IMR-90 (cell line): Measurements from ENCODE around the gene STAT6. TPM values are rescaled to one million over a fixed set of nuclear protein-coding genes. Genes with fewer than 3 reads are reported as not detected.
A peak's percentile ranks its signal among the peaks of the same experiment; 100 is the strongest.

Source experiments
- ATAC-seq: fragments of 200-7000 bp; cut with Tn5 transposase; 2 replicates; pipeline ENCODE4 v1.9.1; 2020; ENCODE audit warnings: low read depth, mild to moderate bottlenecking, moderate library complexity
- BruUV-seq: library from RNA; stranded (reverse); fragments of 400-500 nt; replicated peaks from 2 replicates; lab custom pipeline; 2021; lab: Mats Ljungman, UMichigan
- CTCF ChIA-PET: fragments of 300-600 bp; formaldehyde crosslinking; extraction: SDS; loops from one replicate; lab custom pipeline; 2021; ENCODE audit warnings: antibody characterized with exemption; lab: Yijun Ruan, JAX
- POLR2A ChIA-PET: fragments of 300-600 bp; sonication (Branson Sonifier 250); formaldehyde crosslinking; loops from one replicate; lab custom pipeline; 2022; ENCODE audit warnings: antibody characterized with exemption; ENCODE audit not compliant: unreplicated experiment; lab: Charles Lee
- DNase-seq: peaks from one replicate; pipeline ENCODE4 v3.0.0; 2013
- H2AFZ ChIP-seq: replicated peaks from 2 replicates; pipeline ENCODE3; 2013; ENCODE audit warnings: low read length, mild to moderate bottlenecking; ENCODE audit not compliant: poor library complexity
- H2AK5ac ChIP-seq: 2 replicates; pipeline ENCODE4 v1.6.1; 2013; ENCODE audit warnings: low read depth, low read length, inconsistent platforms
- H2AK9ac ChIP-seq: replicated peaks from 2 replicates; pipeline ENCODE3; 2013; ENCODE audit warnings: mild to moderate bottlenecking, low read depth, low read length, moderate library complexity; ENCODE audit not compliant: poor library complexity
- H2BK120ac ChIP-seq: 2 replicates; pipeline ENCODE4 v1.6.1; 2013; ENCODE audit warnings: low read depth, low read length, inconsistent platforms
- H2BK15ac ChIP-seq: 3 replicates; pipeline ENCODE4 v1.6.1; 2013; ENCODE audit warnings: low read depth, low read length, inconsistent platforms
- H2BK20ac ChIP-seq: 2 replicates; pipeline ENCODE4 v1.6.1; 2013; ENCODE audit warnings: low read depth, mild to moderate bottlenecking, inconsistent platforms, low read length, moderate library complexity
- H2BK5ac ChIP-seq: 2 replicates; pipeline ENCODE4 v1.6.1; 2013; ENCODE audit warnings: mild to moderate bottlenecking, low read depth, low read length, inconsistent platforms; ENCODE audit not compliant: poor library complexity, severe bottlenecking
- H3K14ac ChIP-seq: replicated peaks from 2 replicates; pipeline ENCODE4 v1.6.1; 2013; ENCODE audit warnings: low read depth, low read length, inconsistent platforms
- H3K18ac ChIP-seq: 2 replicates; pipeline ENCODE4 v1.6.1; 2013; ENCODE audit warnings: low read depth, low read length, control low read depth
- H3K23ac ChIP-seq: 2 replicates; pipeline ENCODE4 v1.6.1; 2013; ENCODE audit warnings: low read depth, low read length, inconsistent platforms
- H3K27ac ChIP-seq: 2 replicates; pipeline ENCODE4 v1.5.1; 2013; ENCODE audit warnings: mild to moderate bottlenecking, control low read depth, low read length; ENCODE audit not compliant: insufficient read depth
- H3K27me3 ChIP-seq: 2 replicates; pipeline ENCODE4 v1.6.1; 2013; ENCODE audit warnings: low read length; ENCODE audit not compliant: control insufficient read depth, insufficient read depth
- H3K36me3 ChIP-seq: 2 replicates; pipeline ENCODE4 v1.6.1; 2013; ENCODE audit warnings: low read length, mixed read lengths; ENCODE audit not compliant: control insufficient read depth, insufficient read depth
- H3K4ac ChIP-seq: 2 replicates; pipeline ENCODE4 v1.6.1; 2013; ENCODE audit warnings: low read depth, low read length, inconsistent platforms
- H3K4me1 ChIP-seq: 2 replicates; pipeline ENCODE4 v1.6.1; 2013; ENCODE audit warnings: low read length, mixed read lengths; ENCODE audit not compliant: control insufficient read depth, insufficient read depth
- H3K4me2 ChIP-seq: 2 replicates; pipeline ENCODE4 v1.6.1; 2013; ENCODE audit warnings: low read depth, mild to moderate bottlenecking, control low read depth, low read length, moderate library complexity
- H3K4me3 ChIP-seq: 2 replicates; pipeline ENCODE4 v1.5.1; 2013; ENCODE audit warnings: low read depth, mild to moderate bottlenecking, control low read depth, low read length, moderate library complexity; ENCODE audit not compliant: insufficient read depth
- H3K56ac ChIP-seq: 2 replicates; pipeline ENCODE4 v1.6.1; 2013; ENCODE audit warnings: low read length, inconsistent platforms; ENCODE audit not compliant: insufficient read depth; ENCODE audit errors: extremely low read depth
- H3K79me1 ChIP-seq, 2 experiments: 2 replicates each; pipeline ENCODE4 v1.6.1; 2013; ENCODE audit warnings: low read length in 2 of 2, inconsistent platforms in 1 of 2, low read depth in 1 of 2
- H3K9ac ChIP-seq: 2 replicates; pipeline ENCODE4 v1.6.1; 2013; ENCODE audit warnings: low read depth, low read length, control low read depth
- H3K9me1 ChIP-seq: 2 replicates; pipeline ENCODE4 v1.6.1; 2013; ENCODE audit warnings: low read length, inconsistent platforms; ENCODE audit not compliant: insufficient read depth
- H3K9me3 ChIP-seq: 2 replicates; pipeline ENCODE4 v1.6.1; 2013; ENCODE audit warnings: low read length; ENCODE audit not compliant: control insufficient read depth, insufficient read depth
- H4K20me1 ChIP-seq: 2 replicates; pipeline ENCODE4 v1.6.1; 2013; ENCODE audit warnings: low read length, inconsistent platforms; ENCODE audit not compliant: insufficient read depth
- H4K5ac ChIP-seq: 2 replicates; pipeline ENCODE4 v1.6.1; 2013; ENCODE audit warnings: mild to moderate bottlenecking, low read depth, low read length, control low read depth
- H4K8ac ChIP-seq, 2 experiments: 2 replicates each; pipeline ENCODE4 v1.6.1; 2013; ENCODE audit warnings: low read depth in 2 of 2, low read length in 2 of 2, control low read depth in 1 of 2, inconsistent platforms in 1 of 2
- H4K91ac ChIP-seq: 2 replicates; pipeline ENCODE4 v1.6.1; 2013; ENCODE audit warnings: low read depth, low read length, inconsistent platforms; ENCODE audit not compliant: insufficient read depth
- MAFK ChIP-seq: IDR thresholded peaks from 2 replicates; pipeline ENCODE4 v1.6.1; 2012; ENCODE audit warnings: low read depth, low read length, improper control_type of control experiment
- NFE2L2 ChIP-seq: fragments of 150-350 bp; IDR thresholded peaks from 2 replicates; pipeline ENCODE4 v1.6.1; 2016; ENCODE audit warnings: low read depth, mild to moderate bottlenecking, low read length
- WGBS, 2 experiments: methylation state at CpG; one replicate each; pipeline versions ENCODE4 v1.1.5 to v1.1.7; 2013; ENCODE audit warnings: missing lambda C conversion rate in 2 of 2; ENCODE audit not compliant: insufficient read length in 1 of 2; ENCODE audit errors: extremely low coverage in 2 of 2; 5-methylcytosine and 5-hydroxymethylcytosine counted together
- dilution Hi-C: fragments of 300-500 bp; cut with HindIII; formaldehyde crosslinking; loops from one replicate; pipeline ENCODE4 v1.14.3; 2018; ENCODE audit warnings: low sequenced_read_pairs; ENCODE audit not compliant: unreplicated experiment
- in situ Hi-C: fragments of 300-500 bp; cut with MboI; formaldehyde crosslinking; loops from 3 replicates; pipeline ENCODE4 v1.14.3; 2019; ENCODE audit warnings: low sequenced_read_pairs, inconsistent platforms, mixed read lengths
- intact Hi-C: fragments of 100-400 bp; cut with micrococcal nuclease; formaldehyde crosslinking; loops from 2 replicates; pipeline ENCODE4 v1.10.0; 2022
- polyA plus RNA-seq, 3 experiments: library from polyadenylated mRNA; depleted of rRNA; stranded (reverse); fragments of >200 nt; gene quantifications; 2 replicates each; pipeline ENCODE4 v1.2.3, GENCODE V29; 2012; ENCODE audit warnings: low replicate concordance in 1 of 3
- total RNA-seq: library from RNA; depleted of rRNA; stranded (reverse); fragments of >200 nt; gene quantifications from 2 replicates; pipeline ENCODE4 v1.2.3, GENCODE V29; 2012

Gene STAT6
- total and polyA plus RNA-seq, 2 of the 4 experiments (the other 2 are of a cell fraction) = 43.4 to 96.9 TPM

DNA sequence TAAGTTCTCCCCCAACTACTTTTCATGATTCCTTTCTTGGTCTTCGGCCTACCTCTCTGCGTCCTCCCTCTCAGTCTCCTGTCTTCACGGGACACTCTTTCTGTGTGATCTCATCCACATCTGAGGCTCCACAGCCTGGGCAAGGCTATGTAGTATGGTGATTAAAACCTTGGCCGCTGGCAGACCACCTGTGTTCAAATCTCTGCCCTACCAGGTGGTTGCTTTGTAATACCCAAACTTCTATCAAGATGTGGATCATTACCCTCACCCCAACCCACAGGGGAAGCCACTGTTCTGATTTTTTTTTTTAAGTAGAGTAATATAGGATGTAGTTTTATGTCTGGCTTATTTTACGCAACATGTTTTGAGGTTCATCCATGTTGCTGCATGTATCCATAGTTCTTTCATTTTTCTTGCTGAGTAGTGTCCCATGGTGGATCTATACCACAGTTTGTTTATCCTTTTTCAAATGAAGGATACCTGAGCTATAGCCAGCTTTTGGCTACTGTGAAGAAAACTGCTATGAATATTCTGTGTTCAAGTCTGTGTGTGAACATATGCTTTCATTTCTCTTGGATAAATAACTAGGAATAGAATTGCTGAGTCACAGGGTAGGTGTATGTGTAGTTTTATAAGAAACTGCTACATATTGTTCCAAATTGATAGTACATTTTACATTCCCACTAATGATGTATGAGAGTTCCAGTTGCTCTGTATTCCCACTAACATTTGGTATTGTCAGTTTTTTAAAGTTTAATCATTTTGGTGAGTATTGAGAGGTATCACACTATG is 8.3 kb upstream of the STAT6 start:
- in situ Hi-C loops = loop anchor here (5.0 kb wide), 1 partner anchor 58 kb away; no protein-coding TSS in a partner anchor
- H3K9me1 ChIP-seq = peaks cover 8% of the 10 kb centered on the region
- TF ChIP-seq NFE2L2 = peak; percentile 91
- TF ChIP-seq MAFK = no peak
- H3K36me3 ChIP-seq = no peaks in the 10 kb centered on the region
- ATAC-seq (no peak), DNase-seq (no peak)
- H3K23ac ChIP-seq = no peak overlapping the region
- H4K8ac ChIP-seq = peak overlapping the region; percentile 8 to 86; a peak in 3 of 4 replicates
- no peak overlapping the region for H3K9ac ChIP-seq
- ChIA-PET CTCF (interaction anchor here (0.6 kb wide), 1 partner anchor 13 kb away, joined by 3 read pairs; no protein-coding TSS in a partner anchor), POLR2A (no interaction called here)
- H2AFZ ChIP-seq = peak overlapping the region; percentile 83
- dilution Hi-C loops = no loop called here
- H3K27ac ChIP-seq = no peak overlapping the region
- peak overlapping the region; percentile 53; the same call in 1 of the 2 replicates for H3K18ac ChIP-seq
- peak overlapping the region; percentile 58 for H3K4ac ChIP-seq
- H3K14ac ChIP-seq = peak overlapping the region; percentile 71
- peak overlapping the region; percentile 41 for H4K91ac ChIP-seq
- peak overlapping the region; percentile 75; the same call in 1 of the 2 replicates for H2AK5ac ChIP-seq
- no CpG with 5 or more reads among the region's 5 CpGs for WGBS, 2 experiments
- H2AK9ac ChIP-seq = no peak overlapping the region
- no peaks in the 10 kb centered on the region for H3K27me3 ChIP-seq
- peak overlapping the region; percentile 63 for H2BK5ac ChIP-seq
- no peak overlapping the region for H3K4me3 ChIP-seq
- no peaks in the 10 kb centered on the region for H3K79me1 ChIP-seq
- H3K4me1 ChIP-seq = peaks cover 8% of the 10 kb centered on the region
- H2BK20ac ChIP-seq = peak overlapping the region; percentile 71; the same call in 1 of the 2 replicates
- peak overlapping the region; percentile 46 for H2BK120ac ChIP-seq
- no TSS peak for BruUV-seq
- no peaks in the 10 kb centered on the region; the same call in 1 of the 2 replicates for H3K9me3 ChIP-seq
- intact Hi-C loops = no loop called here
- H4K5ac ChIP-seq = peak overlapping the region; percentile 86; the same call in 1 of the 2 replicates
- no peaks in the 10 kb centered on the region for H4K20me1 ChIP-seq
- H3K56ac ChIP-seq = no peak overlapping the region
- 0 out of 3 replicates have a peak overlapping the region, but pooled peaks have one; percentile 5 for H2BK15ac ChIP-seq
- H3K4me2 ChIP-seq = no peak overlapping the region
